HG03521 (cell line): ENCODE measurements around the gene LMF1.

Source experiments
- ATAC-seq: cut with Tn5 transposase; IDR thresholded peaks from one replicate; pipeline ENCODE4 v1.9.1; 2021; ENCODE audit warnings: mild to moderate bottlenecking, moderate library complexity; ENCODE audit not compliant: unreplicated experiment

The LMF1 gene

GRCh38 chr16:916035-916799 lies 54.6 kb downstream of the LMF1 start:
- ATAC-seq, result no peak

GRCh38 chr16:915546-915945 lies 55.2 kb downstream of the LMF1 start:
- ATAC-seq, result no peak

- no peak for ATAC-seq
These were observed 56.3 kb downstream of the LMF1 start for GRCh38 chr16:914440-914839.

- ATAC-seq, result no peak
These were observed 56.9 kb downstream of the LMF1 start for GRCh38 chr16:913817-914439.

GRCh38 chr16:912684-913613 lies 57.8 kb downstream of the LMF1 start:
- no peak for ATAC-seq

GRCh38 chr16:912322-912683 lies 58.5 kb downstream of the LMF1 start:
- no peak for ATAC-seq

- ATAC-seq, result no peak
These were observed 59.0 kb downstream of the LMF1 start for GRCh38 chr16:911604-912321.

- no peak for ATAC-seq
These were observed 59.7 kb downstream of the LMF1 start for GRCh38 chr16:911101-911500.

- no peak for ATAC-seq
These were observed 60.6 kb downstream of the LMF1 start for GRCh38 chr16:910181-910580.

- ATAC-seq, result no peak
These were observed 61.3 kb downstream of the LMF1 start for GRCh38 chr16:909281-910000.

GRCh38 chr16:908526-909155 lies 62.1 kb downstream of the LMF1 start:
- ATAC-seq, result no peak

- ATAC-seq, result no peak
These were observed 62.9 kb downstream of the LMF1 start for GRCh38 chr16:907842-908241.

GRCh38 chr16:907361-907760 lies 63.4 kb downstream of the LMF1 start:
- ATAC-seq, result no peak

GRCh38 chr16:906296-906695 lies 64.5 kb downstream of the LMF1 start:
- ATAC-seq, result no peak

GRCh38 chr16:901715-902601 lies 68.8 kb downstream of the LMF1 start:
- ATAC-seq, result no peak

GRCh38 chr16:901149-901548 lies 69.6 kb downstream of the LMF1 start:
- ATAC-seq, result no peak

GRCh38 chr16:900211-900610 lies 70.6 kb downstream of the LMF1 start:
- ATAC-seq, result no peak

- ATAC-seq, result no peak
These were observed 71.1 kb downstream of the LMF1 start for GRCh38 chr16:899683-900060.
